NCI-H2196 treated with DMSO at 0.1 percent for 48 hours (cell line): Measurements from ENCODE around the gene MSI2.

Experiments used
- DNase-seq: peaks from one replicate; lab custom pipeline; 2025; ENCODE audit not compliant: unreplicated experiment; lab: John Stamatoyannopoulos, UW

MSI2 gene

GRCh38 chr17:57723427-57724025 is 467.2 kb downstream of the MSI2 start:
- DNase-seq = no peak

DNA sequence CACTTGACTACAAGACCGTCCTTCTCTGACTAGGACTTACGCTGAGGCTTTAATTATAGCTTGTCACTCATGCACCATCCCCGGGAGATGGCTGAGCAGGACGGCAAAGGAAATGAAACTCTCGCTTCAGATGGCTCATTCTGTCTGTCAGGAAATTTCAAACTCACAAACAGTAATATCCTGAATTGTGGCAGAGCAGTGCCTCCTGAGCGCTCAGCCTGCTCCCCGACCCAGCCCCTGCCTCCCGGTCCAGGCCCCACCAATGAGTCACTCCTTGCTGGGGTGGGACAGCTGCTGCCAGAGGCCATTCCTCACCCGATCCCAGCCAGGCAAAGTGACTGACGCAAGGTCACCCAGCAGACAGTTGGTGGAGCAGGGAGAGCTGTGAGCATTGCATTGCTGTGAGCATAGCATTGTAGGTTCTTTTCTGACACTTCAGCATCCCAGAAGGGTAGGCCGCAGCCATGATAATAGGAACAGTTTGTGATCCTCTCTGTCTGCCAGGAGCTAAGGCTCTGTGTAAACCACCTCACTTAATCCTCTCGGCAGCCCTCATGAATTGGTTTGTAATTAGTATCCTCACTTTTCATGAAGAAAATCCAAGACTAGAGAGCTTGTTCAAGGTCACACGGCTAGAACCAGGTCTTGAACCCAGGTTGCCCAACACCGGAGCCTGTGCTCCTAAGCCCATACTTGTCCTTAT is 467.9 kb downstream of the MSI2 start:
- DNase-seq = no peak

- no peak for DNase-seq
Measured at GRCh38 chr17:57724729-57725125, 468.4 kb downstream of the MSI2 start.

GRCh38 chr17:57726213-57726790 is 470.0 kb downstream of the MSI2 start:
- DNase-seq = no peak

DNA sequence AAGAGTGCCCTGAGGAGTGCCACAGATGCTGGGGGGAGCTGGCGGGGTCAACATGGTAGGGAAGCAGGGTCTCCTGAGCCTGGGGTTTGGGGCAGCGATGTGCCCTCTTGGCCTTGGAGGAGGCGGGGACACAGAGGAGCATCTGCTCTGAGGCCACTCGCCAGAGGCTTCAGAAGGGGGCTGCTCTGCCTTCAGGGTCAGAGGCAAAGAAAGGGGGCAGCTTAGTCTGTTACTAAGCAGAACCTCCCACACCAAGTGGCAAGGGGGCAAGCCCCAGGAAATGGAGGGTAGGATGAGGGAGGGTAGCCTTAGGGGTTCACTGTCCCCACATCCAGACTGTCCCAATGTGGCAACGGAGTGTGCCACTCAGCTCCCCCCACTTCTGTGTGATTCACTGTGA is 470.5 kb downstream of the MSI2 start:
- DNase-seq = no peak

GRCh38 chr17:57727630-57728175 is 471.4 kb downstream of the MSI2 start:
- DNase-seq = no peak

DNA sequence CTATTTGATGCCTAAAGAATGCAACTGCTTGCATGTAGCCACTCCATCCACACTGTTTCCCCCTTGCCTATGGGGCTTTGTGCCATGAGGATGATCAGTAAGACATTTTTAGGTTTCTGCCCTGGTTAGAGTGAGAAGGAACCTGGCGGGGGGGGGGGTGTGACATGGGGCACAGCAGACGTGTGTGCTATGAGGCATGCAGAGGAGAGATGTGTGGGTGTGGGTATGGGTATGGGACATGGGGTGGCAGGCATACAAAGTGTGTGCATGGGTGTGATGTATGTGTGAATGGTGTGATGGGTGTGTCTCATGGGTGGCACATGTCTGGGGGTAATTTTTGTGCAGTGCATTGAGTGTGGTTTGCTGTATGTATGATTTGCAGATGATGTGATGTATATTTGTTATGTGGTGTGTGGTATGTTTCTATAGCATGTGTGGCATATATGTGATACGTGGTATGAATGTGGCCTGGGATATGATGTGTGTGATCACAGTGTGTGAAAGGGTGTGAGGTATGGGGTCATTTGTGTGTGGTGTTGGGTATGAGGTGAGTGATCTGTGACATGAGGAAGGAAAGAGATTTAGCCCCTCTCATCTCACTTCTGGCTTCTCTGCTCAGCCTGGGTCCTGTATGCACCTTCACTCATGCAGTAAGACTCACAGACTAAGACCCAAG is 473.8 kb downstream of the MSI2 start:
- DNase-seq = no peak

DNA sequence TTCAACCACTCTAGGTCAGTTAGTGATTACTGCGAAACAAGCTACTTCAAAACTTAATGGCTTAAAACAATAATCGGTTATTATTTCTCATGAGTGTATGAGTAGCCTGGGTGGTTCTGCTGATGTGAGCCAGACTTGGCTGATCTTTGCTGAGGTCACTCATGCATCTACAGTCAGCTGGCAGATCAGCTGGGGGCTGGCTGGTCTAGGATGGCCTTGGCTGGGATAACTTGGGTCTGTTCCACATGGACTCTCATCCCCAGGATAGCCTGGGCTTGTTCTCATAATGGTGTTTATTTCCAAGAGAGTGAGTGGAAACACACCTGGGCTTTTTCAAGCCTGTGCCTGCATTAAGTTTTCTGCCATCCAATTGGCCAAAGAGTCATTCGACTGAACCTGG is 475.7 kb downstream of the MSI2 start:
- peak; percentile 77 for DNase-seq

- no peak for DNase-seq
Measured at GRCh38 chr17:57733085-57733484, 476.8 kb downstream of the MSI2 start.
